Stimulated activated CD8-positive, alpha-beta memory T cell treated with anti-CD3 and anti-CD28 coated beads, Interleukin-4, amount 100 ng/mL, for 48 hours (primary cell): ENCODE data around the gene SH3BGRL3.
A peak's percentile ranks its signal among the peaks of the same experiment; 100 is the strongest.

Experiments
- DNase-seq: peaks from one replicate; pipeline ENCODE4 v3.0.0-alpha.2; 2020

The SH3BGRL3 gene

GRCh38 chr1:26278303-26278702 is 1.6 kb upstream of the SH3BGRL3 start:
- no peak for DNase-seq

GRCh38 chr1:26278724-26279455 is 996 bp upstream of the SH3BGRL3 start:
- peak; percentile 71 for DNase-seq

DNA sequence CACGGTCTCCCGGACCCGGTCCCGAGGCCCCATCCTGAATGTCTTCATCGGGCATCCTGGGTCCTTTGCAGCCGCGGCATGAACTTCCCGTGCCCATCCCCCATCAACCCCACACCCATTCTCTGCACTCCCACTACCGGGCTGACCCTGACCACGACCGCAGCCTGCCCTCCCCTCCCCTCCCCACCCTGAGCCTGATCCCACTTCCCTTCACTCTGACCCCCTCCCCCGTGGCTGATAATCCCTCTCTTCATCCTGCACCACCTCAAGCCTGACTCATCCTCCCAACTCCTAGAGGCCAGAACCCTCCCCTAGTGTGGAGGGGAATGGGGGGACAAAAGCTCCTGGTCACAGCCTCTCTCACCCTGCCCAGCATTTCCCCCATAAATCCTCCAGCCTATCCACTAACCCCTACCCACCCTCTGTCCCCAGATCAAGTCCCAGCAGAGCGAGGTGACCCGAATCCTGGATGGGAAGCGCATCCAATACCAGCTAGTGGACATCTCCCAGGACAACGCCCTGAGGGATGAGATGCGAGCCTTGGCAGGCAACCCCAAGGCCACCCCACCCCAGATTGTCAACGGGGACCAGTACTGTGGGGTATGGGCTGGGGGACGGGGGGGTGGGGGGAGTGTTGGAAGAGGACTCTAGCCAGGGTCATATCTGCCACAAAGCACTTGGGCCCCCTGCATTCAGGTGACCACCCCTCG is 602 bp downstream of the SH3BGRL3 start:
- peak; percentile 52 for DNase-seq

GRCh38 chr1:26281091-26281958 is 1.4 kb downstream of the SH3BGRL3 start:
- DNase-seq = peak; percentile 44

- DNase-seq = no peak
These were observed 2.1 kb downstream of the SH3BGRL3 start for GRCh38 chr1:26281971-26282370.

DNA sequence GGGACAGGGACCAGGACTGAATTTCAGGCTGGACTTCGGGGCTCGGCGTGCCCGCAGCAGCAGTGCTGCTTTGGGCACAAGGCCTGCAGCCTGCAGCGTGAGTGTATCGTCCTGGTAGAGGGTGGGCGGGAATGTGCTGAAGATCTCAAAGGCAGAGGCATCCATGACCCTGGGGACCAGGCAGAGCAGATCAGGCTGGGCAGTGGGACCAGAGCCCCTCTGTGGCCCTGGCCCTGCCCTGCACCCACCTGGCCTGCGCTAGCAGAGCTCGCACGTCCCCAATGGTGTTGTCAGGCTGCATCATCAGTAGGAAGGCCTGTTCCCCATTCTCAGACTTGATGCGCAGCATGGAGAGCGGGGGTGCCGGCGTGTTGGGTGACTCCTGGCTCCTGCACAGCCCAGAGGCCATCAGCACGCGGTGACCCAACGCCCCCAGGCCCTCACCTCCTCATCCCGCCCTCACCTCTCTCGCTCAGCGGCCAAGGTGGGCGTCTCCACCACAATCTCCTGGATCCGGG is 2.6 kb downstream of the SH3BGRL3 start:
- no peak for DNase-seq

GRCh38 chr1:26283279-26283853 is 3.5 kb downstream of the SH3BGRL3 start:
- no peak for DNase-seq

DNA sequence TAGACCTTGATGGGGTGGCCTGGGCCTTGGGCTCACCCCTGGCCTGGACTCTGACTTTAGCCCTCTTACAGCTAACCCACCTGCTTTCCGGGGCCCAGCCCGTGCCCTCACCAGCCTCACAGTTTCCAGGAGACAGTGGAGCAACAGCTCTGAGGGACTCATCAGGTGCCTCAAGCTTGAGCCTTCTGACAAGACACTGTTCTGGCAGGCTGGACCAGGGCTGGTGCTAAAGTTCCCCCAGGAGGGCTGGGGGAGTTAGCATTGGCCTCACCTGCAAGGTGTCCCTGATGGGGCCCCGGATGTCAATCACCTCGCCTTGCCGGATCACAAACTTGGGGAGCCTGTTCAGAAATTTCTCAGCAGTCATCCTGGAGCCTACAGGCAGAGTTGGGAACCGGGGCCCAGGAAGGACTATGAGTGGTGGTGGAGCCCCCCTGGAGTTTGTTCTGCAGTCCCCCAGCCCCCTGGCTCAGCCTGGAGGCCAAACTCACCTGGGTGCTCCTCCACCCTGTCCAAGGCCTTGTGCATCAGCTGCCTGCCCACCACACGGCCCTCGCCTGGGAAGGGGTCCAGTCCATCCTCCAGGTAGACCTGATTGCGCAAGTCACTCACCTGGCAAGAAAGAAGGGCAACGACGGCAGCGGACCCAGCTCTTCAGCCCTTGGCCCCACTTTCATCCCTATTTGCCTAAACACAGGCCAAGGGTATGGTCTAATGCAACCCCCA is 4.1 kb downstream of the SH3BGRL3 start:
- DNase-seq = no peak

DNA sequence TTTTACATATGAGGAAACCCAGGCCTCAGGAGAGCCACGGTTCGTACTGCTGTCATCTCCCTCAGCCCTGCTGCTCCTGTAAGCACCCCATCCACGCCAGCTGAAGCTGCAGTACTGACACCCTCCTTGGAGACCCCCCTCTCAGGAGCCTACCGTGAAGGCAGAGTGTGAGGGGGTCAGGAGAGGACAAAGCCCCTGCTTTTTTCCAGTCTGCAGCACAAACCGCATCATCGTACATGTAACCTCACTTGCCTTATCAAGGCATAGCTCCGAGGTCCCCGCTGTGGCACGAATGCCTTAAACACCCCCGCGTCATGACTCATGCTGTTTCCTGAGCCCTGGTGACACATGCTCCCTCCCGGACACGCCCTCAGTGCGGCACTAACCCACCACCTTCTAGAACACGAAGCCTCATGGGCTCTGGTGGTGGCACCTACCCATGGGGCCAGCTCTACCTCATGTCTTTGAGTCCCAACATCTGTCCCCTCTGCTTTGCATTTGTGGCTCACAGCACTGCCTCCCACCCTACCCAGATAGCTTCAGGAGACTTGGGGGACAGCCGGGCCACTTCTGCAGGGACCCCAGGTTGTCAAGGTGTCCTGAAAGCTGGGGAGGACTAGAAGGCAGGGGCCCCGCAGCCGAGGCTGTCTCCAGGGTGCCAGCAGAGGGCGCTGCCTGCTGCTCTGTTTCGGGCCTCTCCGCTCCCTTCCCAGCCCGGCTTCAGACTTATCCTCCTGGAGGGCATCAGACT is 4.9 kb downstream of the SH3BGRL3 start:
- DNase-seq = peak; percentile 97

DNA sequence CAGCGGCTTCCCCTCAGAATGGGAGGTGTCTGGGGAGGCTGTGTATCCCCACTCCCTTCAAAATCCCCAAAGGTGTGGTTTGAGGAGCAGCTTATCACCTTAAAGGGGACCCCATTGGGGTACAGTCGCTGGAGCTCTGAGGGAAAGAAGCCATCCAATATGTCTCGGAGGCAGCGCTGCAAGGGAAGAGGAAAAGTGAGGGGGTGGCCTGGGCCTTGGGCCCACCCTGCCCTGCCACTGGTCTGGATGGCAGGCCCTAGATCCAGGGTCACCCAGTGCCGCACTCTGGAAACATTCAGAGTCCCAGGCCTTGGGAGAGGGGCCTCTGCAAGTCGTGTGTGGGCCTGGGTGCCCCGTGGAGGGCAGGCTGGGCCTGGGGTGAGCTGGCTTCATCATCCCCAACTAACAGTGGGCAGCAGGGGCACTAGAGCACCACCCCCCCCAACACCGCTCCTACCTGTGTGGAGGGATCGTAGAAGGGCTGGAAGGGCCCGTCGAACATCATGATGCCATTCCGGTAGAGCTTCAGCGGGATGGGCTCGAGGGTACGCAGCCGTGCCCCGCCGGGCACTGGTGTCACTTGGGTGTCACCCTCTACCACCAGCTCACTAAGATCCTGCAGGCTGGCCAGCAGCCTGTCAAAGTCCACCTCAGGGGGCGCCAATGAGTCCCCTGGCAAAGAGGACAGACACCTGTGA is 5.6 kb downstream of the SH3BGRL3 start:
- peak; percentile 80 for DNase-seq

GRCh38 chr1:26286064-26286416 is 6.2 kb downstream of the SH3BGRL3 start:
- no peak for DNase-seq

GRCh38 chr1:26287033-26287711 is 7.3 kb downstream of the SH3BGRL3 start:
- peak; percentile 77 for DNase-seq

DNA sequence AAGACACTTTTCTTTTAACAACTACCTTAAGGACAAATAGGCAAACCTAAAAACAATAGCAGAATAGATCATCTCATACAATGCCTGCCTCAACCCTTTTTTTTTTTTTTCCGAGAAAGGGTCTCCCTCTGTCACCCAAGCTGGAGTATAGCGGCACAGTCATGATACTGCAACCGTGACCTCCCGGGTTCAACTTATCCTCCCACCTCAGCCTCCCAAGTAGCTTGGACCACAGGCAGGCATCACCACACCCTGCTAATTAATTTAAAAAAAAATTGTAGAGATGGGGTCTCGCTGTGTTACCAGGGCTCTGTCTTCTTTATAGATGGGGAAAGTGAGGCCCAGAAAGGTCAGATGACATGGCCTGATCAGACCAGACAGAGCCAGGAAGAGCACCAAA is 7.9 kb downstream of the SH3BGRL3 start:
- DNase-seq = no peak

DNA sequence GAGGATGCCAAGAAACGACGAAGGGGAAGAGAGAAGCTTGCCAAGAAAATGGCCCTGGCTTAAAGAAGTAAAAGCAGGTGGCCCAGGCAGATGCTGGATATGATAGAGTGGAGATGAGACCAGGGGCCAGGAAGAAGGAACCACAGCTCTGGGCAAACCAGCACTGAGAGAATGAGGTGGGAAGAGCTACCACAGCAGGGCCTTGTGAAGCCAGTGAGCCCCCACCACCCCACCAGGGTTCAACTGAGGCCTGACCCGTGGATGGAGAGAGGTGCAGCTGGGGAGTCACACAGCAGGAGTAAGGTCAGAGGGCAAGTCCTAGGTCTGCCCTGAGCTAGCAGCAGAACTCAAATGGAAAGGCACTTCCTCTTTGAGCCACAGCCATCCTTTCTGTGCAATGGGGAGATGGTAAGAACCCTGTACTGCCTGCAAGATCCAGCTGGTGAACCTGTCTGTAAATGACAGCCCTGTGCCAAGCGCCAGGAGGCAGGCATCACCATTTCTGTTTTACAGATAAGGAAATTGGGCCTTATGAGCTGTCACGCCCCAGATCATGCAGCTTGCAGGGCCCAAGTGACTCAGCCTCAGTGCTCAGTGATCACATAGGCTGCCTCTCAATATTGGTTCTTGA is 8.5 kb downstream of the SH3BGRL3 start:
- DNase-seq = peak; percentile 80

DNA sequence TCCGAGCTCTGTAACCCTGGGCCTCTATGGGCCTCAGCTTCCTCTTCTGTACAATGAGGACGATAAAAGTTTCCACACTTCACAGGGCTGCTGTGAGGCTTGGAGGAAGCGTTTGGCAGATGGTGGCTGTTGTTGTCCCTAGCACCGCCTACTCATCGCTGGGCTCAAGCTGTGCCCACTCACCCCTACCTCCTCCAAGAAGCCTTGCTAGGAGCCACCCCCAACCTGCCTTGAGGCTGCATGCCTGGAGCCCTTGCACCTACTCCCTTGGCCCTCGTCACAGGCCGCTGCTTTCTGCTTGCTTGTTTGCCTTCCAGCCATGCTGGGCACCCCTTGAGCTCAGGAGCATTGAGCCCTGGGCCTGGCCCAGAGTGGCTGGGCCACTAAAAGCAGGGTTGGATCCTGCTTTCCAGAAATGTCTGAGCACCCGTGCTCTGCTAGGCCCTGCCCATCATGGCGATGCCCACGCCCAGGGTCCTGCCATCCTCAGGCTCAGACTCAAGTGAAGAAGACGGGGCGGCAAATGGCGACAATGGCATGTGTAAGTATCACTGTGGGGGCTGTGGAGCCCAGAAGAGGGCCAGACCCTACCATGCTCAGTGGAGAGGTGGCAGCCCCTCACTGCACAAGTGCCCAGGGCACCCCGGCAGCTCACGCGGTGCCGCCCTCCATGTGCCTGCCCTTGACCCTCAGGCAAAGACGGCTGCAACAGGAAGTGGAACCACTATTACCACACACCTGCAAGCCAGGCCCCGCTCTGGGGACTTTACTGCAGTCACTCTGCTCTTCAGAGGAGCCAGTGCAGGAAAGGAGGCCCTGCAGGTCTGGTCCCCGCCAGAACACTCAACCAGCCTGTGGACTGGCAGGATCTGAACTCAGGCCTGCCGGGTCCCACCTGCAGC is 9.5 kb downstream of the SH3BGRL3 start:
- DNase-seq = peak; percentile 63

GRCh38 chr1:26290122-26290881 is 10.4 kb downstream of the SH3BGRL3 start:
- DNase-seq = no peak

DNA sequence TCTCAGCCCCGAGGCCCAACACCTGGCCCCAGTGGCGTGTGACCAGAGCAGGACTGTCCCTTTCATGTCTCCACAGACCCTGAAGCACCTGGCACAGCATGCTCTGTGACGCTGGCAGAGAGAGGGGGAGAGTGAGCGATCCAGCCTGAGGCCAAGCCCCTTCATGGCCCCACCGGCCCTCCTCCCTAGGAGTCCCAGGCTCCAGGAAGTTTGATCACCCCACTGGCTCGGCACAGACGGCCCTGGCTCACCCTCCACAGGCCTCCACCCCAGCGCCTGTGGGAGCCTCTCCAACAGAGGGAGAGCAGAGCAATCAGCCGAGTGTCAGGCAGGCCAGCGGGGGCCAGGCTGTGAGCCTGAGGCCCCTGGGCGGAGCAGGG is 11.0 kb downstream of the SH3BGRL3 start:
- no peak for DNase-seq

DNA sequence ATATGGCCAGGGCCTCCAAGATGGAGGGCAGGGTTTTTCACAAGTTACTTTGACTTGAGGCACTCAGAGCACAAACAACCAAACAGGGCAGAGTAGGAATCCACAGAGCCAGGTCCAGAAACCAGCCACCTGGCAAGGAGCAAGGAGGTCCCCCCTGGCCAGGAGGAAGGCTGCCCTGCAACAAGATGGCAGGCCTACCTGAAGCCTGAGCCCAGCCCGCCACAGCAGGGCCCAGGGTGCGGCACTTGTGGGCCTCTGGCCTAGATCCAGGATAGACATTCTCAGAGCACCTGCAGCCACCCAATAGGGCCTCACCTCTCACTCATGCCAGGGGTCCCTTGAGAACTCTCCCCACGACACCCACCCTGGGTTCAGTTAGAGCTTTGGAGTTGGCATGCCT is 11.5 kb downstream of the SH3BGRL3 start:
- no peak for DNase-seq
